ENCODE results near the gene CBX2.

CBX2 gene

GRCh38 chr17:79788989-79789942 lies 11.3 kb downstream of the CBX2 start:
- in situ Hi-C loops (cut with HindIII; ENCODE audit: low sequenced_read_pairs): loop anchor here (25.0 kb wide), 1 partner anchor 198 kb away; no protein-coding TSS in a partner anchor
- no peak overlapping the region for H3K4me3 ChIP-seq (ENCODE audit: low read depth, low read length)
- no peak for DNase-seq (ENCODE audit: low read depth, low spot score)
- no peak for TF ChIP-seq CTCF (IDR thresholded peaks at IDR 0.05; ENCODE audit: low read depth, low read length)

- in situ Hi-C loops (cut with HindIII; ENCODE audit: low sequenced_read_pairs): loop anchor here (25.0 kb wide), 1 partner anchor 197 kb away; no protein-coding TSS in a partner anchor
Observed at GRCh38 chr17:79789943-79790804, 12.2 kb downstream of the CBX2 start.

GRCh38 chr17:79790805-79791734 lies 13.1 kb downstream of the CBX2 start:
- in situ Hi-C loops (cut with HindIII; ENCODE audit: low sequenced_read_pairs): loop anchor here (25.0 kb wide), 1 partner anchor 196 kb away; no protein-coding TSS in a partner anchor
- no peak for DNase-seq (ENCODE audit: low read depth, low spot score)
- no peak for TF ChIP-seq CTCF (IDR thresholded peaks at IDR 0.05; ENCODE audit: low read depth, low read length)
- H3K4me3 ChIP-seq (ENCODE audit: low read depth, low read length): no peak overlapping the region

More at GRCh38 chr17:79789943-79790804, 12.2 kb downstream of the CBX2 start:
- DNase-seq (ENCODE audit: low read depth, low spot score): no peak
- H3K4me3 ChIP-seq (ENCODE audit: low read depth, low read length): no peak overlapping the region
- peak; percentile 58 for TF ChIP-seq CTCF (IDR thresholded peaks at IDR 0.05; ENCODE audit: low read depth, low read length)

- in situ Hi-C loops (cut with HindIII; ENCODE audit: low sequenced_read_pairs): loop anchor here (25.0 kb wide), 1 partner anchor 196 kb away; no protein-coding TSS in a partner anchor
- H3K4me3 ChIP-seq (ENCODE audit: low read depth, low read length): no peak overlapping the region
- no peak for TF ChIP-seq CTCF (IDR thresholded peaks at IDR 0.05; ENCODE audit: low read depth, low read length)
- no peak for DNase-seq (ENCODE audit: low read depth, low spot score)
Observed at GRCh38 chr17:79791735-79792161, 13.8 kb downstream of the CBX2 start.

- H3K4me3 ChIP-seq (ENCODE audit: low read depth, low read length): peak overlapping the region; percentile 29
- no peak for TF ChIP-seq CTCF (IDR thresholded peaks at IDR 0.05; ENCODE audit: low read depth, low read length)
- DNase-seq (ENCODE audit: low read depth, low spot score): no peak
- in situ Hi-C loops (cut with HindIII; ENCODE audit: low sequenced_read_pairs): loop anchor here (25.0 kb wide), 1 partner anchor 195 kb away; no protein-coding TSS in a partner anchor
Observed at GRCh38 chr17:79792341-79792871, 14.5 kb downstream of the CBX2 start.
